HG03571 (cell line): ENCODE measurements around the gene DNAJC4.

ENCODE experiments used
- ATAC-seq: cut with Tn5 transposase; IDR thresholded peaks from one replicate; pipeline ENCODE4 v1.9.1; 2021; ENCODE audit not compliant: unreplicated experiment

The DNAJC4 gene

GRCh38 chr11:64269540-64270220, 39.3 kb downstream of the DNAJC4 start:
- ATAC-seq: peak; percentile 54

GRCh38 chr11:64275031-64275800, 44.9 kb downstream of the DNAJC4 start:
- no peak for ATAC-seq

- no peak for ATAC-seq
Measured at GRCh38 chr11:64275841-64276240, 45.5 kb downstream of the DNAJC4 start.

GRCh38 chr11:64276653-64277431, 46.5 kb downstream of the DNAJC4 start:
- ATAC-seq: no peak

GRCh38 chr11:64278576-64279190, 48.3 kb downstream of the DNAJC4 start:
- no peak for ATAC-seq

GRCh38 chr11:64281957-64282770, 51.8 kb downstream of the DNAJC4 start:
- ATAC-seq: no peak

- no peak for ATAC-seq
Measured at GRCh38 chr11:64283092-64283491, 52.7 kb downstream of the DNAJC4 start.
